Measurements from ENCODE around the gene TANC1.

The TANC1 gene

GRCh38 chr2:159116922-159117321 is 148.5 kb downstream of the TANC1 start:
- no peak overlapping the region for H3K27ac ChIP-seq
- TF ChIP-seq ZFX (IDR thresholded peaks at IDR 0.05; ENCODE audit: borderline replicate concordance) (no peak), CTCF (IDR thresholded peaks at IDR 0.05) (no peak)

- no peak overlapping the region for H3K27ac ChIP-seq
These were observed 149.2 kb downstream of the TANC1 start for GRCh38 chr2:159117658-159118057.

GRCh38 chr2:159118115-159118858 is 149.8 kb downstream of the TANC1 start:
- no peak overlapping the region for H3K27ac ChIP-seq
- TF ChIP-seq CTCF (IDR thresholded peaks at IDR 0.05) (peak; percentile 76), ZFX (IDR thresholded peaks at IDR 0.05; ENCODE audit: borderline replicate concordance) (no peak)

More at GRCh38 chr2:159117658-159118057, 149.2 kb downstream of the TANC1 start:
- TF ChIP-seq CTCF (IDR thresholded peaks at IDR 0.05) (no peak), ZFX (IDR thresholded peaks at IDR 0.05; ENCODE audit: borderline replicate concordance) (no peak)

- H3K27ac ChIP-seq = no peak overlapping the region
- TF ChIP-seq ZFX (IDR thresholded peaks at IDR 0.05; ENCODE audit: borderline replicate concordance) (no peak), CTCF (IDR thresholded peaks at IDR 0.05) (peak; percentile 35)
These were observed 150.5 kb downstream of the TANC1 start for GRCh38 chr2:159118859-159119500.

- TF ChIP-seq ZFX (IDR thresholded peaks at IDR 0.05; ENCODE audit: borderline replicate concordance) = no peak
- no peak for TF ChIP-seq CTCF (IDR thresholded peaks at IDR 0.05)
- no peak overlapping the region for H3K27ac ChIP-seq
These were observed 151.3 kb downstream of the TANC1 start for GRCh38 chr2:159119652-159120257.

GRCh38 chr2:159123786-159124185 is 155.3 kb downstream of the TANC1 start:
- H3K27ac ChIP-seq = no peak overlapping the region

More at GRCh38 chr2:159123786-159124185, 155.3 kb downstream of the TANC1 start:
- TF ChIP-seq CTCF (IDR thresholded peaks at IDR 0.05) (no peak), ZFX (IDR thresholded peaks at IDR 0.05; ENCODE audit: borderline replicate concordance) (no peak)
